Mesodermal cell (in vitro differentiated cells): ENCODE data around the gene DGKG.

ENCODE experiments used
- H3K27ac ChIP-seq: 2 replicates; pipeline ENCODE4 v1.7.0; 2013; ENCODE audit warnings: mild to moderate bottlenecking, low read depth, low read length, moderate library complexity; ENCODE audit not compliant: severe bottlenecking
- H3K36me3 ChIP-seq: 2 replicates; pipeline ENCODE4 v1.7.1; 2013; ENCODE audit warnings: mild to moderate bottlenecking, low read length, moderate library complexity; ENCODE audit not compliant: control insufficient read depth, insufficient read depth
- H3K4me1 ChIP-seq: one replicate; pipeline ENCODE4 v1.7.1; 2013; ENCODE audit warnings: mild to moderate bottlenecking, low read length; ENCODE audit not compliant: insufficient read depth, control insufficient read depth, poor library complexity, severe bottlenecking
- H3K4me3 ChIP-seq: 2 replicates; pipeline ENCODE4 v1.7.0; 2013; ENCODE audit warnings: low read length, control low read depth, mild to moderate bottlenecking; ENCODE audit not compliant: insufficient read depth, poor library complexity, severe bottlenecking; ENCODE audit errors: extremely low read depth
- H3K9me3 ChIP-seq: 2 replicates; pipeline ENCODE4 v1.7.1; 2013; ENCODE audit warnings: mild to moderate bottlenecking, low read length, moderate library complexity; ENCODE audit not compliant: control insufficient read depth
- WGBS, 2 experiments: methylation state at CpG; one replicate each; pipeline ENCODE4 v1.1.5; 2013; ENCODE audit warnings: missing lambda C conversion rate in 2 of 2; ENCODE audit not compliant: insufficient coverage in 2 of 2; 5-methylcytosine and 5-hydroxymethylcytosine counted together

Gene DGKG

DNA sequence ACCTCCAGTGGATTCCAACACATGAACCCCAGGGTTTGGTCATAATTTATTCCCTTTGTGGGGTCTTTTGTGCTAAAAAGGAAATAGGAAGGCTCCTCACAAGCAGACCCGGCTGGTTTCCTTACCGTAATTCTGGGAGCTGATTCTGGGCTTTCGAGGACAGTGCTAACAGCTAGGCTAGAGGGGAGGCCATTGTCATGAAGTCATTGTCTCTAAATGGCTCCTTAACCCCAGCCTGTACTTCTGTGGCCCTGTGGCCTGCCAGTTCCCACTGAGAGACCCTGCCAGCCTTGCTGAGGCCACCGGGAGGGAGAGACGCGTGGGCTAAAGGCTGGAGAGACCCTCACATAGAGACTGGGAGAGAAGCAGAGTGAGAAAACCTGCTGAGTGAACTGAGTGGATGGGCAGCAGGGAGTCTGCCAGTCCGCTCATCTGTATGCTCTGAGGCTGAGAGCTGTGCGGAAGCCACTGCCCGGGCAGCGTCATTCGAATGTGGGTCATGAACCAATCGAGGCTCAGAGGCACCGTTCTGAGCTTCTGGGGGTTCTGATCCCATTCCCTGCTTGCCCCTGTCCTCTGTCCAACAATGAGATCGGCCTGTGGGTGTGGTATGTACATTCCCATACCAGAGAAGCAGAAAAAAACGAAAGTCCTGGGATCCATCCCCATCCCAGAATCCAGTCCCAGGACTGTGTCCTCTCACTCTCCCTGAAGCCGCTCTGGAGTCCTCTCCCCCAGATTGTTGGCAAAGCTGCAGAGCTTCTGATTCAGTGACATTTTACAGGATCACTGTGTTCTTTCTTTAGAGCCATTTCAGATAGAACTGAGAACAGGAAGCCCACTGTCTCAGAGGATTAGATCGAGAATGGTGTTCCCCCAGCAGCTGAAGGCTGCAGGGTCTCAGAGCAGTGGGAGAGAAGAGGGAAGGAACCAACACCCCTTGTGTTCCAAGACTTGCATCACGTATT is 21.3 kb upstream of the DGKG start:
- H3K9me3 ChIP-seq = no peaks in the 10 kb centered on the region
- no peak overlapping the region for H3K4me3 ChIP-seq
- H3K27ac ChIP-seq = no peak overlapping the region
- no peaks in the 10 kb centered on the region for H3K36me3 ChIP-seq
- no peaks in the 10 kb centered on the region for H3K4me1 ChIP-seq
- 90 to 91% methylated on average over 13 to 15 of the region's 18 CpGs for WGBS, 2 experiments

DNA sequence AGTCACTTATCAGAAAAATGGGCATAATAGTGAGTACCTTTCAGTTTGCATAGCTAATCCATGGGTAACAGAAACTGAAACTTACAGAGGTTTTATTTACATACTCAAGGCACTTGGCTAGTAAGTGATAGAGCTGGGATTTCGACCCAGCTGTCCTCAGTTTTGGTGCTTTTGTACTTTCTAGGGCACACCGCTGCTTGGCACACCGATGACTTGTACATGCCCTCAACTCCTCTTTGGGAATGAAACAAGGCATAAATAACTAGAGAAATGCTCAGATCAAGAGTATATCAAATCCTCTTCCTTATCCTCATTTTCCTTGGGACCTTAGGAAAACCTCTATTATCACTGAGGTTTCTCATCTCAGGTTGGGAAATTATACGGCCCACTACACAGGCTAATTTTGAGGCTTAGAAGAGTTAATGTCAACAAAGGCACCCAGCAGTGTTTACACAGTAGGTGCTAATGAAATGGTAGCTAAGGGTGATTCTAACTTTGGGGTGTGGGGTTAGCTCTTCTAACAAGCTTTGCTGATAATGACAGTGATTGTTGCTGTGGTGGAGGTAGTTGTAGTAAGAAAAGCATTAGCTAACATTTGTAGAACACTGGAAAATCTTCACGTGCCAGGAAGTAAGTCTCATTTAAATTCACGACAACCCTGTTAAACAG is 20.3 kb upstream of the DGKG start:
- no peaks in the 10 kb centered on the region for H3K4me1 ChIP-seq
- H3K27ac ChIP-seq = no peak overlapping the region
- no peak overlapping the region for H3K4me3 ChIP-seq
- WGBS, 2 experiments = 77 to 93% methylated on average over 4 of the region's 6 CpGs
- no peaks in the 10 kb centered on the region for H3K36me3 ChIP-seq
- H3K9me3 ChIP-seq = no peaks in the 10 kb centered on the region

DNA sequence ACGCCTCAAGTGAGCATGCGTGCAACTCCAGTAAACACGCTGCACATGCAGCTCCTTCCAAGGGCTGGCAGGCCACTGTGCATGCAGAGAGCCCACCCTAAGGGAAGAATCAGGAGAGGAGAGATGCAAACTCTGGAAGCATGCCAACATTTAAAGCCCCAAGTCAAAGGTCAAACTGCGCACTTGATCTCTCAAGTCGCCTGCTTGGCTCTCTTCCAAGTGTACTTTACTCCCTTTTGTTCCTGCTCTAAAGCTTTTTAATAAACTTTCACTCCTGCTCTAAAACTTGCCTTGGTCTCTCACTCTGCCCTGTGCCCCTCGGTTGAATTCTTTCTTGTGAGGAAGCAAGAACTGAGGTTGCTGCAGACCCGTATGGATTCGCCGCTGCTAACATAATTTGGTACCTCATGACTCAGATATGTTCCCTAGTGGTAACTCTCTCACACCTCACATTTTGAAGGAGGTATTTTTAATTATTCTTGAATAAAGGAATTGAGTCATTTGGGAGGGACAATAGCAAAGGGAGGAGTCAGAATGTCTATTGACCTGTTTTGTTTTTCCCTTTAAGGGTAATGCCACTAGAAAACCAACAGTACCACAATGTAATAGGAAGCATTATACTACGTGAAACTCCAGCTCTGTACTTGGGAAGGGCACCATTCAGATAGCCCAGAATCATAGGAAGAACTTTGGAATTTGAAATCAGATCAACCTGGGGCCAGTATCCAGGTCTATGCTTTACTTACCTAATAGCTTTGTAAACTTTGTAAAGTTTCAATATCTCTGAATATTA is 19.6 kb upstream of the DGKG start:
- no peaks in the 10 kb centered on the region for H3K9me3 ChIP-seq
- 87 to 94% methylated on average over 7 to 8 of the region's 10 CpGs for WGBS, 2 experiments
- H3K4me1 ChIP-seq = no peaks in the 10 kb centered on the region
- no peak overlapping the region for H3K4me3 ChIP-seq
- no peaks in the 10 kb centered on the region for H3K36me3 ChIP-seq
- no peak overlapping the region for H3K27ac ChIP-seq

DNA sequence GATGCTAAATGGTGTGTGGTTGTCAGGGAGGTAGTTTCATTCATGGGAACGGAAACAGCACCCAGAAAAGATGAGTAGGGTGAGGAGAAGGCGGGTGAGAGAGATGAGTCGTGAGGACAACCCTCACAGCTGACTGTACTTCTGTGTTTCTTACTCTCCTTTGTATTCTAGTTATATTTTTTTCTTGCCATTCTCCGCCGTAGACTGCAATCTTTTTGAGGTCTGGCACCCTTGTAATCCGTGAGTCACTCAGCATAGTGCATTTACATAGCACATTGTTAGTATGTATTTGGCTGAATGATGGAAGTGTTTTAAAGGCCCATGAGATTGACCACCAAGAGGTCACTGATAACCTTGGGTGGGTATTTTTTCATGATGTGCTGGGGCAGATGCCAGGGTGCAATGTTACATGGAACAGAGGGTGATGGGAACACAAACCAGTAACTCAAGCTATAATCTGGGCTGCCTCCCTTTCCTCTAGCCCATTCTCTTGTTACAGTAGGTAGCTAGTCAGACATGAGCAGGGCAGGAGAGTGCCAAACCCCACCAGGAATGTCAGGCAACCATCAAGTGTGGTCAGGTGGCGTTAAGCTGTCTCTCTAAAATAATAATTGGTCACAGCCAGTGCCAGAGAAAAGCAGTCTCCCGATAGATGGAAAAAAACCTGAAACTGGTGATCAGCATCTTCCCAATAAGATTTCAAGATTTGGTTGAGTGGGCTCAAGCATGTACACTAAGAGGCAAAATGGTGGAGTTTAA is 18.8 kb upstream of the DGKG start:
- Histone ChIP-seq H3K27ac (no peak overlapping the region), H3K9me3 (no peaks in the 10 kb centered on the region), H3K36me3 (no peaks in the 10 kb centered on the region), H3K4me3 (no peak overlapping the region), H3K4me1 (no peaks in the 10 kb centered on the region)
- WGBS, 2 experiments = 85% methylated on average over 4 to 5 of the region's 8 CpGs

DNA sequence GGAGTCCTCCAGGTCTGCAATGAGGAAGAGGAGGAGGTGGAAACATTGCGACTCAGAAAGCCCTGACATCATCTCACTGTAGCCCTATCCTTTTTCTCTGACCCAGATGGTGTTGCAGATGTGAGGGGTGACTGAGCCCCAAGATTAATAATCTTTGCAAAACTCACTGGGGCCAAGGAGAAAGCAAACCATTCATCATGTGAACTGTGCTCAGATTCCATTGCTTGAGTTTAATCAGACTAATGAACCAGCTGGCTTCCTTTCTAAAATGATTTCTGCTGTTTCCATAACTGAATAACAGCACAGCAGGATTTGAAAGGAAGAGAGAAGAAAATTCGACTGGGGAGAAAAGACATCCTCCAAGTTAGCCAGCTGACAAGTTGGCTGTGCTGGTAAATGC is 13.4 kb upstream of the DGKG start:
- H3K27ac ChIP-seq = no peak overlapping the region
- no peaks in the 10 kb centered on the region for H3K4me1 ChIP-seq
- H3K4me3 ChIP-seq = no peak overlapping the region
- 64 to 80% methylated on average over 1 to 2 of the region's 2 CpGs for WGBS, 2 experiments
- no peaks in the 10 kb centered on the region for H3K36me3 ChIP-seq
- no peaks in the 10 kb centered on the region for H3K9me3 ChIP-seq

DNA sequence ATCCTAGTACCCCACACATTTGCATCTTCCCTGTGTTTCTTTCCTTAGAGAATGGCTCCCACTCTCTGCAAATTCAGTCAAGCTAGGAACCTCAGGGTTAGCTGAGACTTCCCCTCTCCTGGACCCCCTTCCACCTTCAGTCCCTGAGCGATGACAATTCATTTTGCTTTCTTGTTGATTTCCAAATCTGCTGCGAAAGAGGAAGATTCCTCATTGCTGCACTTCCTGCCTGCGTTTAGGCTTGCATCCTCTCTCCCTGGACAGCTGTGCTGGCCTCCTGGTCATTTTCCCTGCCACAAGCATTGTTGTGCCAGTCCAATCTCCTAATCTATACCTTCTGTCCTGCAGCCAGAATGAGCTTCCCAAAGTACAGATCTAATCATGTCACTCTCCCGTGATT is 12.3 kb upstream of the DGKG start:
- Histone ChIP-seq H3K4me1 (no peaks in the 10 kb centered on the region), H3K4me3 (no peak overlapping the region), H3K27ac (no peak overlapping the region), H3K9me3 (no peaks in the 10 kb centered on the region), H3K36me3 (no peaks in the 10 kb centered on the region)
- 90 to 94% methylated on average over 3 to 4 of the region's 4 CpGs for WGBS, 2 experiments

DNA sequence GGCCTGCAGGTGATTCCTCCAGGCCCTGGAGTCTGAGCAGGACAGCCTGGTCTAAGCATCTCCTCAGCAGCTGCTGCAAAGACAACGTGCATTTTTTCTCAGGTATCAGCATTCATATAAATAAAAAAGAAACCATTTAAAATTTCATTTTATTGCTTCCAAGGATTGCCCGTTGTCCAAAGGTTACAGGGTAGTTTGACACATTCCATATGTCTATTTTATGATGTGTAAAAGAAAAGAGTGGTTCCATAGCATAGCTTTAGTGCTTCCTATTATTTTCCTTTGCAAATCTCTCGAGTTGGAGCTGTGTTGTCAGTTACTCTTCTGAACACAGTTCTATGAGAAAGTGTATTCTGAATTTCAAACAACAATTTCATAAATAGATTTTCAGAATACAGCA is 7.2 kb upstream of the DGKG start:
- H3K9me3 ChIP-seq = no peaks in the 10 kb centered on the region
- H3K36me3 ChIP-seq = no peaks in the 10 kb centered on the region
- H3K4me3 ChIP-seq = no peak overlapping the region
- no peak overlapping the region for H3K27ac ChIP-seq
- no CpG with 5 or more reads among the region's 3 CpGs for WGBS, 2 experiments
- peaks cover 9% of the 10 kb centered on the region for H3K4me1 ChIP-seq

DNA sequence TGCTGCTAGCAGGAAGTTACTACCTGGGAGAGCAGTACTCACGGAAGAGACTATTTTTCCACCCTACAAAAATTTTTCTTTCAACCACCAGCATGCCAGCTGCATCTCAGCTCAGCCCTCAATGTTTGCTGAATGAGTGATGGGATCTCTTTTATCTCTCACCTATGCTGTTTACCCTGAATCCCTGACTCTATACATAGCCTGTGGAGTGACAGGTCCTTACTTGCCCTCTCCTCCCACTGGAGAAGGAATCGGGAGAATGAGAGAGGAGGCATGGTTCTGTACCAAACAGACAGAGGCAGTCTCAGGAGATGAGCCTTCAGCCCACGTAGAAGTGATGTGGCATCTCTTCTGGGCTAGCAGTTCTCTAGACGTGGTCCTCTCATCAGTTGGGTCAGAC is 6.7 kb upstream of the DGKG start:
- Histone ChIP-seq H3K27ac (no peak overlapping the region), H3K9me3 (no peaks in the 10 kb centered on the region), H3K4me3 (no peak overlapping the region), H3K36me3 (no peaks in the 10 kb centered on the region), H3K4me1 (peaks cover 9% of the 10 kb centered on the region)
- WGBS, 2 experiments = 91 to 92% methylated on average over 3 of the region's 4 CpGs

DNA sequence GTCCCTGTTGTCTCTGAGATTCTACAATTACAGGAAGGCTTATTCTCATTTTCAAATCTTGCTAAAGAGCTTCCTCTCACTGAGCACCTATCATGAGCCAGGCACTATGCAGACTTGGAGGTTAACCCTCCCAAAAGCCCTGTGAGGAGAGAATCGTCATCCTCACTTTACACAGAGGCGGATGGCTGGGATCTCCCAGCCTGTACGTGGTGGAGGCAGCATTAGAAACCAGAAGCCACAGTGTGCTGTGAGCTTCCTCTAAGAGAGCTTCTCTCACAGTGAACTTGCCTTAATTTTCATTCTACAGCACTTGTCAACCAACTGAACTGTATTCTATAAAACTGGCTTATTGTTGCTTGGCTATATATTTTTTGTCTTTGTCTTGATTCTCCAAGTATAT is 6.1 kb upstream of the DGKG start:
- H3K36me3 ChIP-seq = no peaks in the 10 kb centered on the region
- WGBS, 2 experiments = 76 to 85% methylated on average over 2 to 3 of the region's 3 CpGs

DNA sequence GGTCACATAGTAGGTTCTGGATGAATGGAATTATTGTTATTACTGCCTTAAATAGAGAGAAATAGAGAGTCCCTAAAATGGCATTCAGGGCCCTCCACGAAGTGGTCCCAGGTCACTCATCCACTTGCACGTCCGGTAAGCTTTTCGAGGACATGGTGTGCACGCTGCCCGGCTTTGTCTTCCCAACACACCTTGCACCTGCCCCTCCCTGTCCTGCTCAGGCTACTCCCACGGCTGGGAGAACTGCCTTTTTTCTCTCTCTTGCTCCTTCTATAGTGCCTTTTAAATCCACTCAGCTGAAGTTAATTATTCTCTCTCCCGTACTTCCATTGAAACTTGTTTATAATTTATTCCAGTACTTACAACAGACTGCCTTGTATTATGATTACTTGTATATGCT is 5.6 kb upstream of the DGKG start:
- Histone ChIP-seq H3K36me3 (no peaks in the 10 kb centered on the region), H3K9me3 (no peaks in the 10 kb centered on the region), H3K27ac (no peak overlapping the region), H3K4me3 (no peak overlapping the region), H3K4me1 (peaks cover 17% of the 10 kb centered on the region)
- WGBS, 2 experiments = 85 to 87% methylated on average over 7 of the region's 8 CpGs

More for the DNA sequence above, 6.1 kb upstream of the DGKG start:
- no peak overlapping the region for H3K4me3 ChIP-seq
- no peak overlapping the region for H3K27ac ChIP-seq
- H3K9me3 ChIP-seq = no peaks in the 10 kb centered on the region
- peaks cover 12% of the 10 kb centered on the region for H3K4me1 ChIP-seq
